ENCODE results near the gene TPRN.

TPRN gene

DNA sequence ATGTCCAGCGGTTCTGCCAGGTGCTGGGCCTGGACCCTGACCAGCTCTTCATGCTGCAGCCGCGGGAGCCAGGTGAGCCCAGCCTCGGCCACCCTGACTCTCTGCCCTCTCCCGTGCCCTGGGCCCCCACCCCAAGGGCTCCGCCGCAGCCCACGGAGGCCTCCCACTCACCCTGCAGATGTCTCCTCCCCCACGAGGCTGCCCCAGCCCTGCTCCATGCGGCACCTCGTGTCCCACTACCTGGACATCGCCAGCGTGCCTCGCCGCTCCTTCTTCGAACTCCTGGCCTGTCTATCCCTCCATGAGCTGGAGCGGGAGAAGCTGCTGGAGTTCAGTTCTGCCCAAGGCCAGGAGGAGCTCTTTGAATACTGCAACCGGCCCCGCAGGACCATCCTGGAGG, 14.1 kb upstream of the TPRN start:
- TF ChIP-seq, protein P1, sequence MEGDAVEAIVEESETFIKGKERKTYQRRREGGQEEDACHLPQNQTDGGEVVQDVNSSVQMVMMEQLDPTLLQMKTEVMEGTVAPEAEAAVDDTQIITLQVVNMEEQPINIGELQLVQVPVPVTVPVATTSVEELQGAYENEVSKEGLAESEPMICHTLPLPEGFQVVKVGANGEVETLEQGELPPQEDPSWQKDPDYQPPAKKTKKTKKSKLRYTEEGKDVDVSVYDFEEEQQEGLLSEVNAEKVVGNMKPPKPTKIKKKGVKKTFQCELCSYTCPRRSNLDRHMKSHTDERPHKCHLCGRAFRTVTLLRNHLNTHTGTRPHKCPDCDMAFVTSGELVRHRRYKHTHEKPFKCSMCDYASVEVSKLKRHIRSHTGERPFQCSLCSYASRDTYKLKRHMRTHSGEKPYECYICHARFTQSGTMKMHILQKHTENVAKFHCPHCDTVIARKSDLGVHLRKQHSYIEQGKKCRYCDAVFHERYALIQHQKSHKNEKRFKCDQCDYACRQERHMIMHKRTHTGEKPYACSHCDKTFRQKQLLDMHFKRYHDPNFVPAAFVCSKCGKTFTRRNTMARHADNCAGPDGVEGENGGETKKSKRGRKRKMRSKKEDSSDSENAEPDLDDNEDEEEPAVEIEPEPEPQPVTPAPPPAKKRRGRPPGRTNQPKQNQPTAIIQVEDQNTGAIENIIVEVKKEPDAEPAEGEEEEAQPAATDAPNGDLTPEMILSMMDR (IDR thresholded peaks at IDR 0.05; ENCODE audit: low read depth, low read length): no peak
- no peak overlapping the region for H3K4me3 ChIP-seq (ENCODE audit: low read depth, low read length)

GRCh38 chr9:137213160-137214060, 12.9 kb upstream of the TPRN start:
- no peak overlapping the region for H3K4me3 ChIP-seq (ENCODE audit: low read depth, low read length)
- TF ChIP-seq, protein P1 (IDR thresholded peaks at IDR 0.05; ENCODE audit: low read depth, low read length): no peak

DNA sequence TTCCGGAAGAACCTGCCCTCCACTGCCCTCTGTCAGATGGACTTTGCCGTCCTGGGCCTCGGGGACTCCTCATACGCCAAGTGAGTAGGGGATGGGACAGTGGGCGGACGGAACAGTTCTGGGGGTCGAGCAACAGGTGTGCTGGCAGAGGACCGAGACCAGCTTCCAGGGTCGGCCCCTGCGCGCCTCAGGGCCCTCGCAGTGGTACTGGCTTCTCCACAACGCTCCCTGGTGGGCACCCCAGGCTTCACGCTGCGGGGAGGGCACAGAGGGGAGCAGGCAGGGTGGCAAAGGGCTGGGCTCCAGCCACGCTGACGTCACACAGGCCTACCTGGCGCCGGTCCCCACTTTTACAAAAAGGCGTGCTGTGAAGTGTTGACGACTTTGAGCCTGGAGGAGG, 12.0 kb upstream of the TPRN start:
- H3K4me3 ChIP-seq (ENCODE audit: low read depth, low read length): no peak overlapping the region
- TF ChIP-seq, protein P1 (IDR thresholded peaks at IDR 0.05; ENCODE audit: low read depth, low read length): no peak

DNA sequence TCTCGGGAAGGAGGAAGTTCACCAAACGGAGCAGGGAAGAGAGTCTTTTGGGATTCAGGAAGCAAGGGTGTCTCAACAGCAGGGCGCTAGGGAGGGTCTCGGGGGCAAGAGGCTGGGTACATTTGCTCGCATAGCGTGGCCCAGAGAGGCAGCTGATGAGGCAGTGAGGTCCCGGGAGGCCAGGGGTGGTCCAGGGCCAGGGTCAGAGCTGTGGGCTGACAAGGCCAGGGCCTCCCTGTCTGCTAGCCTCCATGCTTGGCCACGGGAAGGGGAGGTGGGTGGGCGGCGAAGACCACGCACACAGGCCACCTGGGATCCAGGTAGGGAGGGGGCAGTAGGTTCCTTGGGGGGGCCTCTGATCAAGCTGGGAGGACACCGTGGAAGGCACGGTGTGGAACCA, 11.0 kb upstream of the TPRN start:
- TF ChIP-seq, protein P1 (IDR thresholded peaks at IDR 0.05; ENCODE audit: low read depth, low read length): no peak
- H3K4me3 ChIP-seq (ENCODE audit: low read depth, low read length): no peak overlapping the region

- TF ChIP-seq, protein P1 (IDR thresholded peaks at IDR 0.05; ENCODE audit: low read depth, low read length): no peak
- peak overlapping the region; percentile 95 for H3K4me3 ChIP-seq (ENCODE audit: low read depth, low read length)
These were observed 6.1 kb upstream of the TPRN start for GRCh38 chr9:137206602-137207001.

- TF ChIP-seq, protein P1 (IDR thresholded peaks at IDR 0.05; ENCODE audit: low read depth, low read length): no peak
- H3K4me3 ChIP-seq (ENCODE audit: low read depth, low read length): peak within 1 kb of the TSS; percentile 95
These were observed 4.9 kb upstream of the TPRN start, which contains the start of the genes NDOR1 and TMEM203 for GRCh38 chr9:137205126-137206069. TSS of gene NDOR1 (plus strand) at chr9:137205700. CDS start at chr9:137205778, 78 bp downstream. TSS of gene TMEM203 (minus strand) at chr9:137205648. CDS start at chr9:137205414, 234 bp downstream.

All from WI38 (cell line).